Osteoblast (primary cell): ENCODE data around the gene IFFO2. TPM values are rescaled to one million over a fixed set of nuclear protein-coding genes. Genes with fewer than 3 reads are reported as not detected.

Experiments used
- DNase-seq: peaks from one replicate; pipeline ENCODE4 v3.0.0; 2011; ENCODE audit warnings: low spot score, mixed read lengths; ENCODE audit not compliant: insufficient read length; ENCODE audit errors: missing footprints
- H2AFZ ChIP-seq: 2 replicates; pipeline ENCODE4 v1.6.0; 2011; ENCODE audit warnings: mild to moderate bottlenecking, low read length
- H3K27ac ChIP-seq: 2 replicates; pipeline ENCODE4 v1.5.1; 2011; ENCODE audit warnings: mild to moderate bottlenecking, low read depth, low read length, moderate library complexity
- H3K27me3 ChIP-seq: 2 replicates; pipeline ENCODE4 v1.6.0; 2012; ENCODE audit warnings: mild to moderate bottlenecking, control low read depth, inconsistent platforms, low read length, moderate library complexity; ENCODE audit not compliant: insufficient read depth
- H3K36me3 ChIP-seq: 2 replicates; pipeline ENCODE4 v1.5.1; 2011; ENCODE audit warnings: mild to moderate bottlenecking, low read length, control low read depth, moderate library complexity; ENCODE audit not compliant: insufficient read depth
- H3K4me1 ChIP-seq: 2 replicates; pipeline ENCODE4 v1.5.1; 2011; ENCODE audit warnings: mild to moderate bottlenecking, low read length, control low read depth, moderate library complexity; ENCODE audit not compliant: insufficient read depth
- H3K4me2 ChIP-seq: 2 replicates; pipeline ENCODE4 v1.6.0; 2011; ENCODE audit warnings: mild to moderate bottlenecking, low read length; ENCODE audit not compliant: insufficient read depth
- H3K4me3 ChIP-seq: fragments of 200-600 bp; sonication (generic); 3 replicates; pipeline ENCODE4 v1.5.1; 2012; ENCODE audit warnings: mild to moderate bottlenecking, low read length, inconsistent platforms; ENCODE audit not compliant: insufficient read depth
- H3K79me2 ChIP-seq: 2 replicates; pipeline ENCODE4 v1.6.0; 2012; ENCODE audit warnings: mild to moderate bottlenecking, low read length, control low read depth, inconsistent platforms; ENCODE audit not compliant: insufficient read depth
- H3K9me3 ChIP-seq: 2 replicates; pipeline ENCODE4 v1.5.1; 2011; ENCODE audit warnings: low read depth, low read length, control low read depth
- H4K20me1 ChIP-seq: 2 replicates; pipeline ENCODE4 v1.6.0; 2012; ENCODE audit warnings: mild to moderate bottlenecking, low read length, control low read depth; ENCODE audit not compliant: insufficient read depth
- CTCF ChIP-seq: IDR thresholded peaks from 2 replicates; pipeline ENCODE4 v1.5.1; 2011; ENCODE audit warnings: mild to moderate bottlenecking, low read depth, low read length, moderate library complexity; ENCODE audit errors: extremely low read depth
- total RNA-seq: library from RNA; depleted of rRNA; stranded (reverse); fragments of >200 nt; gene quantifications from 2 replicates; pipeline ENCODE4 v1.2.3, GENCODE V29; 2012

The IFFO2 gene
- total RNA-seq, 1 donor = 10.9 TPM

- no peaks in the 10 kb centered on the region for H3K4me1 ChIP-seq
- no peaks in the 10 kb centered on the region for H4K20me1 ChIP-seq
- no peak for TF ChIP-seq CTCF
- DNase-seq = no peak
- no peak overlapping the region for H3K27ac ChIP-seq
- no peak overlapping the region for H2AFZ ChIP-seq
- H3K4me3 ChIP-seq = no peak overlapping the region
- no peaks in the 10 kb centered on the region for H3K27me3 ChIP-seq
- no peaks in the 10 kb centered on the region for H3K9me3 ChIP-seq
- H3K4me2 ChIP-seq = no peak overlapping the region
- no peaks in the 10 kb centered on the region for H3K79me2 ChIP-seq
- H3K36me3 ChIP-seq = no peaks in the 10 kb centered on the region
These were observed 40.2 kb upstream of the IFFO2 start for GRCh38 chr1:18996548-18997177.

GRCh38 chr1:18994381-18994780 is 37.9 kb upstream of the IFFO2 start:
- H3K79me2 ChIP-seq = no peaks in the 10 kb centered on the region
- no peak overlapping the region for H3K27ac ChIP-seq
- no peak overlapping the region for H3K4me2 ChIP-seq
- H4K20me1 ChIP-seq = no peaks in the 10 kb centered on the region
- no peak for DNase-seq
- no peak overlapping the region for H2AFZ ChIP-seq
- no peaks in the 10 kb centered on the region for H3K9me3 ChIP-seq
- TF ChIP-seq CTCF = no peak
- no peaks in the 10 kb centered on the region for H3K36me3 ChIP-seq
- no peak overlapping the region for H3K4me3 ChIP-seq
- H3K4me1 ChIP-seq = no peaks in the 10 kb centered on the region
- H3K27me3 ChIP-seq = no peaks in the 10 kb centered on the region

- no peaks in the 10 kb centered on the region for H4K20me1 ChIP-seq
- no peak for DNase-seq
- TF ChIP-seq CTCF = no peak
- no peak overlapping the region for H2AFZ ChIP-seq
- no peaks in the 10 kb centered on the region for H3K36me3 ChIP-seq
- no peaks in the 10 kb centered on the region for H3K79me2 ChIP-seq
- no peak overlapping the region for H3K4me3 ChIP-seq
- no peaks in the 10 kb centered on the region for H3K9me3 ChIP-seq
- no peaks in the 10 kb centered on the region for H3K27me3 ChIP-seq
- H3K4me1 ChIP-seq = no peaks in the 10 kb centered on the region
- H3K27ac ChIP-seq = no peak overlapping the region
- no peak overlapping the region for H3K4me2 ChIP-seq
These were observed 36.2 kb upstream of the IFFO2 start for GRCh38 chr1:18992646-18993045.

- no peak overlapping the region for H2AFZ ChIP-seq
- H4K20me1 ChIP-seq = no peaks in the 10 kb centered on the region
- H3K4me1 ChIP-seq = no peaks in the 10 kb centered on the region
- no peaks in the 10 kb centered on the region for H3K79me2 ChIP-seq
- no peak for TF ChIP-seq CTCF
- H3K9me3 ChIP-seq = no peaks in the 10 kb centered on the region
- no peaks in the 10 kb centered on the region for H3K36me3 ChIP-seq
- no peak for DNase-seq
- H3K27me3 ChIP-seq = no peaks in the 10 kb centered on the region
- H3K4me3 ChIP-seq = no peak overlapping the region
- no peak overlapping the region for H3K27ac ChIP-seq
- H3K4me2 ChIP-seq = no peak overlapping the region
These were observed 35.1 kb upstream of the IFFO2 start for GRCh38 chr1:18991585-18991984.
